Stomach (tissue), 9 donors: ENCODE results near the gene HUS1. TPM values are rescaled to one million over a fixed set of nuclear protein-coding genes. Genes with fewer than 3 reads are reported as not detected.

Experiments used
- DNase-seq, 2 donors: peaks; one replicate each; pipeline versions ENCODE4 v3.0.0 to v3.0.0-alpha.2; 2013 to 2019
- H3K27ac ChIP-seq, 5 donors: fragments of 200-600 bp in 4 of 5; sonication (generic) in 4 of 5; one replicate each; pipeline ENCODE4 v1.5.1; 2013 to 2019; ENCODE audit warnings: mild to moderate bottlenecking in 1 of 5, moderate library complexity in 1 of 5
- H3K27me3 ChIP-seq, 3 donors: fragments of 200-600 bp; sonication (generic); one replicate each; pipeline ENCODE4 v1.5.1; 2017 to 2019; ENCODE audit warnings: mixed run types in 1 of 3
- H3K36me3 ChIP-seq, 4 donors: fragments of 200-600 bp; sonication (generic); 1 replicate in 3 of 4; 2 replicates in 1 of 4; pipeline ENCODE4 v1.5.1; 2016 to 2019
- H3K4me1 ChIP-seq, 4 donors: fragments of 200-600 bp; sonication (generic); one replicate each; pipeline ENCODE4 v1.5.1; 2016 to 2019
- H3K4me3 ChIP-seq, 4 donors: fragments of 200-600 bp; sonication (generic) in 3 of 4; one replicate each; pipeline ENCODE4 v1.5.1; 2016 to 2019; ENCODE audit warnings: mild to moderate bottlenecking in 1 of 4
- H3K9me3 ChIP-seq, 4 donors: fragments of 200-600 bp; sonication (generic); one replicate each; pipeline ENCODE4 v1.5.1; 2016 to 2019
- EP300 ChIP-seq: sonication (generic); formaldehyde crosslinking; IDR thresholded peaks from one replicate; pipeline ENCODE4 v1.6.1; 2017; ENCODE audit warnings: antibody characterized with exemption
- POLR2A ChIP-seq, 4 donors: fragments of 450-650 bp; IDR thresholded peaks; one replicate each; pipeline ENCODE4 v1.6.1; 2016; ENCODE audit warnings: antibody characterized with exemption in 4 of 4, control low read depth in 2 of 4, mild to moderate bottlenecking in 1 of 4, moderate library complexity in 1 of 4
- POLR2AphosphoS5 ChIP-seq, 3 donors: sonication (generic); formaldehyde crosslinking; IDR thresholded peaks; one replicate each; pipeline ENCODE4 v1.6.1; 2016; ENCODE audit warnings: antibody characterized with exemption in 3 of 3
- WGBS, 5 donors: extraction: QIAGEN DNeasy Blood & Tissue Kit in 3 of 5; methylation state at CpG; one replicate each; pipeline versions ENCODE4 v1.1.5 to v1.1.7; 2013 to 2018; 5-methylcytosine and 5-hydroxymethylcytosine counted together
- intact Hi-C: fragments of 100-400 bp; cut with DNase I; formaldehyde crosslinking; loops from one replicate; pipeline ENCODE4 v1.15.1; 2023; ENCODE audit warnings: low total_unique reads
- polyA plus RNA-seq, 3 donors: library from polyadenylated mRNA; stranded (reverse); fragments of 200-250 nt; gene quantifications; one replicate each; pipeline ENCODE4 v1.2.3, GENCODE V29; 2013
- total RNA-seq, 5 donors: library from RNA; depleted of rRNA; stranded (reverse); fragments of >200 nt; gene quantifications; one replicate each; pipeline versions ENCODE4 v1.1.0 to v1.2.3, GENCODE V29; 2014 to 2016
- TF ChIP-seq, protein P1 (sequence below), 7 experiments: fragments of 450-650 bp in 4 of 7; fragments of 200-600 bp in 3 of 7; sonication (generic) in 3 of 7; IDR thresholded peaks; one replicate each; pipeline ENCODE4 v1.5.1; 2016 to 2019; ENCODE audit warnings: antibody characterized with exemption in 7 of 7, control low read depth in 2 of 7, mild to moderate bottlenecking in 1 of 7
- donor health status: healthy with polysubstance abuse.
- donor health status: Bipolar disorder and iron deficiency.
- donor health status: healthy.

Gene HUS1
- total and polyA plus RNA-seq, 8 donors = 5.9 to 69.2 (median 11.1) TPM

GRCh38 chr7:47940088-47941013, 39.1 kb downstream of the HUS1 start:
- intact Hi-C loops = loop anchor here (5.0 kb wide), 1 partner anchor 172 kb away; no protein-coding TSS in a partner anchor

DNA sequence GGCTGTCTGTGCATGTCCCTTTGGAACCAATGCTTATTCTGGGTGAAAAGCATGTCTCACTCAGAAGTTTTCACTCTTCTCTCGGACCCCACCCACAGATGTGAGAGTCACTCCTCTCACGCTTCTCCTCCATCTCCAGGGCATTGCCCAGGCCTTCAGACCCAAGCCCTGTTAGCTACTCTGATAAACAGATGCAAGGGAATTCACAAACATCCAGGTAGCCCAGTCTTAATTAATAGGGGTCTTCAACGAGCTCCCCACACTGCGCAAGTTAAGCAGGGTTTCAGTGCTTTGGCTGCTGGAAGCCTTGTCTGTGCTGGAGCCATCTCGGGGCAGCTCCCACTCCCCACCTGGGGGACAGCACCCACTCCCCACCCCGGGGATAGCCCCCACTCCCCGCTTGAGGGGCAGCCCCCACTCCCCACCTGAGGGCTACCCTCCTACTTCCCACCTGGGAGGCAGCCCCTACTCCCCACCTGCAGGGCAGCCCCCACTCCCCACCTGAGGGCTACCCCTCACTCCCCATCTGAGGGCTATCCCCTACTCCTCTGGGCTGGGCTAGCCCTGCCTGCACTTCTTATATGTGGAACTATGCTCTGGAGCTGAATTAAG, 39.9 kb downstream of the HUS1 start:
- WGBS, 5 donors = 86 to 93% (median 93%) methylated on average over 5 to 7 of the region's 7 CpGs

More at GRCh38 chr7:47940088-47941013, 39.1 kb downstream of the HUS1 start:
- Histone ChIP-seq H3K4me1 (peaks cover 0 to 15% (median 2%) of the 10 kb centered on the region in 4 donors), H3K4me3 (no peak overlapping the region), H3K36me3 (no peaks in the 10 kb centered on the region), H3K9me3 (no peaks in the 10 kb centered on the region), H3K27me3 (no peaks in the 10 kb centered on the region), H3K27ac (peak overlapping the region in 4 of 5 donors; percentile 60 to 79 (median 70))
- DNase-seq = peak in 1 of 2 donors; percentile 42
- WGBS, 5 donors = 64 to 76% (median 68%) methylated on average over 14 of the region's 14 CpGs
- TF ChIP-seq POLR2AphosphoS5 (IDR thresholded peaks at IDR 0.05) (no peak), EP300 (no peak), POLR2A (IDR thresholded peaks at IDR 0.05) (no peak)
- TF ChIP-seq, protein P1, sequence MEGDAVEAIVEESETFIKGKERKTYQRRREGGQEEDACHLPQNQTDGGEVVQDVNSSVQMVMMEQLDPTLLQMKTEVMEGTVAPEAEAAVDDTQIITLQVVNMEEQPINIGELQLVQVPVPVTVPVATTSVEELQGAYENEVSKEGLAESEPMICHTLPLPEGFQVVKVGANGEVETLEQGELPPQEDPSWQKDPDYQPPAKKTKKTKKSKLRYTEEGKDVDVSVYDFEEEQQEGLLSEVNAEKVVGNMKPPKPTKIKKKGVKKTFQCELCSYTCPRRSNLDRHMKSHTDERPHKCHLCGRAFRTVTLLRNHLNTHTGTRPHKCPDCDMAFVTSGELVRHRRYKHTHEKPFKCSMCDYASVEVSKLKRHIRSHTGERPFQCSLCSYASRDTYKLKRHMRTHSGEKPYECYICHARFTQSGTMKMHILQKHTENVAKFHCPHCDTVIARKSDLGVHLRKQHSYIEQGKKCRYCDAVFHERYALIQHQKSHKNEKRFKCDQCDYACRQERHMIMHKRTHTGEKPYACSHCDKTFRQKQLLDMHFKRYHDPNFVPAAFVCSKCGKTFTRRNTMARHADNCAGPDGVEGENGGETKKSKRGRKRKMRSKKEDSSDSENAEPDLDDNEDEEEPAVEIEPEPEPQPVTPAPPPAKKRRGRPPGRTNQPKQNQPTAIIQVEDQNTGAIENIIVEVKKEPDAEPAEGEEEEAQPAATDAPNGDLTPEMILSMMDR (IDR thresholded peaks at IDR 0.05) = no peak

GRCh38 chr7:47938574-47939165, 40.7 kb downstream of the HUS1 start:
- DNase-seq = no peak
- no peak for TF ChIP-seq POLR2AphosphoS5 (IDR thresholded peaks at IDR 0.05)
- TF ChIP-seq, protein P1 (IDR thresholded peaks at IDR 0.05) = no peak
- no peak for TF ChIP-seq EP300
- no peak for TF ChIP-seq POLR2A (IDR thresholded peaks at IDR 0.05)
- Histone ChIP-seq H3K4me3 (no peak overlapping the region), H3K27me3 (no peaks in the 10 kb centered on the region), H3K36me3 (no peaks in the 10 kb centered on the region), H3K27ac (no peak overlapping the region), H3K4me1 (peaks cover 0 to 15% (median 2%) of the 10 kb centered on the region in 4 donors), H3K9me3 (no peaks in the 10 kb centered on the region)
- intact Hi-C loops = no loop called here
- WGBS, 5 donors = 59 to 92% (median 81%) methylated on average over 4 to 6 of the region's 6 CpGs

More for the DNA sequence above, 39.9 kb downstream of the HUS1 start:
- intact Hi-C loops = loop anchor here (5.0 kb wide), 1 partner anchor 173 kb away; no protein-coding TSS in a partner anchor
- H3K36me3 ChIP-seq = no peaks in the 10 kb centered on the region
- DNase-seq = no peak
- no peaks in the 10 kb centered on the region for H3K9me3 ChIP-seq
- H3K4me3 ChIP-seq = no peak overlapping the region
- no peaks in the 10 kb centered on the region for H3K27me3 ChIP-seq
- H3K4me1 ChIP-seq = peaks cover 0 to 15% (median 2%) of the 10 kb centered on the region in 4 donors
- no peak for TF ChIP-seq POLR2AphosphoS5 (IDR thresholded peaks at IDR 0.05)
- H3K27ac ChIP-seq = peak overlapping the region in 3 of 5 donors; percentile 7 to 79 (median 68)

DNA sequence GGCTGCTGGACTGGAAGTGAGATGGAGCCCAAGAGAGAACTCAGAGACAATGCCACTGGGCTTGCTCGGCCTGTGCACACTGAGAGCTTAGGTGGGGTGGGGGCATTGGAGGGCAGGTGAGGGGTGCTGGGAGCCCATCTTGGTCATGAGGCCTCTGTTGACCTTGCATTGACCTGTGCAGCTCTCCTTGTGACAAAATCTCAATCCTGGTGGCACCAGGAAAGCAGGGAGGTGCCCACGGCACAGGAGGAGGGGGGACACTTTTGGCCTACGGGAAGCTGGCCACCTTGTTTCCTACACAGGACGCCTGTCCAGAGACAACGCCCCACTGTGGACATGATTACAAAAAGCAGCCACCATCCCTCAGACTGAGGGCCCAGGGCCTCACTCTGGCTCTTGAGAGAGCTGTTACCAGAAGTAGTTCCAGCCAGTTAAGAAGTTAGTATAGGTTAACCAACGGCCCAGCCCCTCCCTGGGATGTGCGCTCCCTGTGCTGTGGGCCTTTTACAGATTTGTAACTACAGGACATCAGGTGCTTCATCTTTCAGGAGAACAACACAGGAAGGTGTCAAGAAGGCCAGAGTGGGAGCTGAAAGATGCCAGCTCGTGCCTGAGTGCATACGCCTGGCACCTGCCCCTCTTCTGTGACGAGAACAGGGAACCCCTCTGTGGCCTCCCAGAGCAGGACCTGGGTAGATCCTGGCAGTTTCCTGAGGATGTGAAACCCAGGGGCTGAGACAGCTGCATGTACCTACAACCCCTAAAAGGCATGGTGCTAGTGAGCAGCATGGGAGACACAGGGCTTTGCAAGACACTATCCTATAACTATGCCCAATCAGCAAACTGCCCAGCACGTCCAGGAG, 41.5 kb downstream of the HUS1 start:
- 69 to 92% (median 86%) methylated on average over 6 to 11 of the region's 11 CpGs for WGBS, 5 donors
- H3K4me1 ChIP-seq = peaks cover 0 to 15% (median 2%) of the 10 kb centered on the region in 4 donors
- no peak for DNase-seq
- H3K4me3 ChIP-seq = no peak overlapping the region
- intact Hi-C loops = no loop called here
- no peaks in the 10 kb centered on the region for H3K36me3 ChIP-seq
- H3K27me3 ChIP-seq = no peaks in the 10 kb centered on the region
- H3K9me3 ChIP-seq = no peaks in the 10 kb centered on the region
- no peak overlapping the region for H3K27ac ChIP-seq
- TF ChIP-seq, protein P1 (IDR thresholded peaks at IDR 0.05) = no peak
- TF ChIP-seq EP300 = no peak
- no peak for TF ChIP-seq POLR2AphosphoS5 (IDR thresholded peaks at IDR 0.05)
- TF ChIP-seq POLR2A (IDR thresholded peaks at IDR 0.05) = no peak
